MM.1S (cell line): Measurements from ENCODE around the gene TTF1.

Experiments
- EZH2 ChIP-seq: fragments of 300-600 bp; sonication (generic); optimal IDR thresholded peaks from 2 replicates; pipeline ENCODE3; 2017; ENCODE audit warnings: low read depth, mild to moderate bottlenecking, antibody characterized with exemption, low read length, mixed read lengths
- TF ChIP-seq, protein P1 (sequence below): fragments of 300-600 bp; sonication (generic); IDR thresholded peaks from 2 replicates; pipeline ENCODE4 v1.5.1; 2016; ENCODE audit warnings: antibody characterized with exemption, low read length, mixed read lengths

DNA sequence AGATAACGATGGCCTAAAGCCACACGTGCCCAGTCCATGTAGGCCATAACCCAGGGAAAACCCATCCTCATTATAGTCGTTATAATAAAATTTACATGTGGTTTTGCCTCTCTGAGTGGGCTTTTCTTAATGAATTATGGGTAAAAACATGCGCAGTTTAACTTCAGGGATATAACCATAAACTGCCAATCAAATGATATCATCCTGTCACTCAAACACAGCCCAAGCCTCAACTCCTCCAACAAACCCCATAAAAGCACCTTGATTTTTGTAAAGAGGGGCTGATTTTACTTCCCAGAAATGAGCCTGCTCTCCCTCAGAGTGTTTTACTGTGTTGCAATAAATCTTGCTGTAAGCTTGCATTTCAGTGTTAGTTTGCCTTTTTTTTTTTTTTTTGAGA is 36.0 kb downstream of the TTF1 start:
- TF ChIP-seq, protein P1, sequence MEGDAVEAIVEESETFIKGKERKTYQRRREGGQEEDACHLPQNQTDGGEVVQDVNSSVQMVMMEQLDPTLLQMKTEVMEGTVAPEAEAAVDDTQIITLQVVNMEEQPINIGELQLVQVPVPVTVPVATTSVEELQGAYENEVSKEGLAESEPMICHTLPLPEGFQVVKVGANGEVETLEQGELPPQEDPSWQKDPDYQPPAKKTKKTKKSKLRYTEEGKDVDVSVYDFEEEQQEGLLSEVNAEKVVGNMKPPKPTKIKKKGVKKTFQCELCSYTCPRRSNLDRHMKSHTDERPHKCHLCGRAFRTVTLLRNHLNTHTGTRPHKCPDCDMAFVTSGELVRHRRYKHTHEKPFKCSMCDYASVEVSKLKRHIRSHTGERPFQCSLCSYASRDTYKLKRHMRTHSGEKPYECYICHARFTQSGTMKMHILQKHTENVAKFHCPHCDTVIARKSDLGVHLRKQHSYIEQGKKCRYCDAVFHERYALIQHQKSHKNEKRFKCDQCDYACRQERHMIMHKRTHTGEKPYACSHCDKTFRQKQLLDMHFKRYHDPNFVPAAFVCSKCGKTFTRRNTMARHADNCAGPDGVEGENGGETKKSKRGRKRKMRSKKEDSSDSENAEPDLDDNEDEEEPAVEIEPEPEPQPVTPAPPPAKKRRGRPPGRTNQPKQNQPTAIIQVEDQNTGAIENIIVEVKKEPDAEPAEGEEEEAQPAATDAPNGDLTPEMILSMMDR = no peak
- no peak for TF ChIP-seq EZH2
